HCT116 (cell line): ENCODE data around the gene ADGRE1. TPM values are rescaled to one million over a fixed set of nuclear protein-coding genes. Genes with fewer than 3 reads are reported as not detected.

Source experiments
- ATAC-seq: fragments of 200-7000 bp; cut with Tn5 transposase; 2 replicates; pipeline ENCODE4 v1.9.1; 2020; ENCODE audit warnings: mild to moderate bottlenecking, moderate library complexity
- BruUV-seq: library from RNA; stranded (reverse); fragments of 400-500 nt; replicated peaks from 2 replicates; lab custom pipeline; 2021; lab: Mats Ljungman, UMichigan
- CTCF ChIA-PET: fragments of 300-600 bp; sonication (Branson Sonifier 250); formaldehyde crosslinking; loops from one replicate; lab custom pipeline; 2021; ENCODE audit warnings: antibody characterized with exemption; lab: Charles Lee
- POLR2A ChIA-PET: fragments of 300-600, 350-600 bp; sonication (Branson Sonifier 250); formaldehyde crosslinking; loops from one replicate; lab custom pipeline; 2021; ENCODE audit warnings: antibody characterized with exemption; lab: Charles Lee
- RAD21 ChIA-PET, 2 experiments: fragments of 300-600 bp; sonication (Branson Sonifier 250); formaldehyde crosslinking; loops; one replicate each; lab custom pipeline; 2023; ENCODE audit warnings: low total read pairs in 2 of 2; ENCODE audit not compliant: uncharacterized antibody in 2 of 2, unreplicated experiment in 2 of 2, low non-redundant PET in 1 of 2; lab: Charles Lee
- DNase-seq: peaks from one replicate; pipeline ENCODE4 v3.0.0-alpha.2; 2010; ENCODE audit warnings: low read depth, low spot score
- H2AFZ ChIP-seq: fragments of 200-600 bp; shearing (Covaris generic), sonication (generic); 2 replicates; pipeline ENCODE4 v1.6.1; 2017; ENCODE audit warnings: low read depth, mixed run types, mixed read lengths, antibody characterized with exemption, low read length; ENCODE audit not compliant: poor library complexity, severe bottlenecking
- H3K27ac ChIP-seq: 2 replicates; pipeline ENCODE4 v1.5.1; 2012; ENCODE audit warnings: low read depth, low read length
- H3K27me3 ChIP-seq: fragments of 200-600 bp; sonication (generic); 2 replicates; pipeline ENCODE4 v1.6.1; 2016; ENCODE audit warnings: mixed run types, low read length, mixed read lengths; ENCODE audit not compliant: insufficient read depth
- H3K36me3 ChIP-seq, 2 experiments: fragments of 200-500 bp in 1 of 2; fragments of 200-600 bp in 1 of 2; sonication (Bioruptor generic) in 1 of 2; sonication (generic) in 1 of 2; 2 replicates each; pipeline versions ENCODE4 v1.5.1 to v1.6.1; 2014 to 2016; ENCODE audit warnings: low read length in 2 of 2, inconsistent platforms in 1 of 2, mixed read lengths in 1 of 2, mixed run types in 1 of 2; ENCODE audit not compliant: insufficient read depth in 2 of 2, control insufficient read depth in 1 of 2
- H3K4me1 ChIP-seq, 2 experiments: fragments of 200-600 bp in 1 of 2; sonication (generic) in 1 of 2; 2 replicates each; pipeline versions ENCODE4 v1.5.1 to v1.6.1; 2012 to 2017; ENCODE audit warnings: low read length in 2 of 2, inconsistent platforms in 1 of 2, mild to moderate bottlenecking in 1 of 2, mixed read lengths in 1 of 2, mixed run types in 1 of 2, moderate library complexity in 1 of 2; ENCODE audit not compliant: insufficient read depth in 2 of 2, control insufficient read depth in 1 of 2
- H3K4me2 ChIP-seq: fragments of 200-600 bp; sonication (generic); 2 replicates; pipeline ENCODE4 v1.6.1; 2017; ENCODE audit warnings: mixed run types, low read length, mixed read lengths
- H3K4me3 ChIP-seq, 2 experiments: fragments of 200-600 bp in 1 of 2; sonication (generic) in 1 of 2; replicated peaks in 1 of 2; 2 replicates each; pipeline ENCODE4 v1.5.1; 2011 to 2016; ENCODE audit warnings: low read length in 2 of 2, control low read depth in 1 of 2, low read depth in 1 of 2, mild to moderate bottlenecking in 1 of 2, mixed read lengths in 1 of 2, mixed run types in 1 of 2
- H3K79me2 ChIP-seq: fragments of 200-600 bp; sonication (generic); 2 replicates; pipeline ENCODE4 v1.6.1; 2017; ENCODE audit warnings: mild to moderate bottlenecking, mixed run types, low read length, moderate library complexity, mixed read lengths; ENCODE audit not compliant: insufficient read depth
- H3K9ac ChIP-seq: fragments of 200-600 bp; sonication (generic); 2 replicates; pipeline ENCODE4 v1.6.1; 2016; ENCODE audit warnings: low read length, mixed read lengths
- H3K9me2 ChIP-seq: fragments of 200-600 bp; sonication (generic), shearing (Covaris generic); 2 replicates; pipeline ENCODE4 v1.6.1; 2017; ENCODE audit warnings: mixed run types, mild to moderate bottlenecking, moderate library complexity; ENCODE audit not compliant: insufficient read depth
- H3K9me3 ChIP-seq, 2 experiments: fragments of 200-500 bp in 1 of 2; fragments of 200-600 bp in 1 of 2; sonication (Bioruptor generic) in 1 of 2; sonication (generic) in 1 of 2; 2 replicates each; pipeline ENCODE4 v1.6.1; 2014 to 2017; ENCODE audit warnings: low read length in 2 of 2, mixed read lengths in 2 of 2, inconsistent platforms in 1 of 2, low read depth in 1 of 2, mild to moderate bottlenecking in 1 of 2, mixed run types in 1 of 2, moderate library complexity in 1 of 2; ENCODE audit not compliant: control insufficient read depth in 1 of 2, insufficient read depth in 1 of 2
- H4K20me1 ChIP-seq: fragments of 200-600 bp; sonication (generic), shearing (Covaris generic); 2 replicates; pipeline ENCODE4 v1.6.1; 2017; ENCODE audit warnings: mixed run types, mild to moderate bottlenecking, moderate library complexity; ENCODE audit not compliant: insufficient read depth
- FOSL1 ChIP-seq: IDR thresholded peaks from 2 replicates; pipeline ENCODE4 v1.6.1; 2012; ENCODE audit warnings: low read depth
- JUND ChIP-seq: IDR thresholded peaks from 2 replicates; pipeline ENCODE4 v1.6.1; 2012
- POLR2A ChIP-seq: IDR thresholded peaks from 2 replicates; pipeline ENCODE4 v1.7.0; 2011; ENCODE audit warnings: borderline replicate concordance; ENCODE audit not compliant: insufficient read depth, insufficient read length; ENCODE audit errors: extremely low read depth
- REST ChIP-seq: IDR thresholded peaks from 2 replicates; pipeline ENCODE4 v1.6.1; 2012; ENCODE audit warnings: low read depth
- SP1 ChIP-seq: IDR thresholded peaks from 2 replicates; pipeline ENCODE4 v1.6.1; 2012; ENCODE audit warnings: low read depth
- ZFX ChIP-seq: fragments of 450-650 bp; IDR thresholded peaks from 2 replicates; pipeline ENCODE4 v1.6.1; 2017
- ZNF274 ChIP-seq: fragments of 200-500 bp; sonication (Bioruptor generic); IDR thresholded peaks from 2 replicates; pipeline ENCODE4 v1.6.1; 2014; ENCODE audit warnings: mild to moderate bottlenecking, low read depth, low read length, inconsistent platforms
- intact Hi-C: fragments of 100-400 bp; cut with micrococcal nuclease; formaldehyde crosslinking; loops from 2 replicates; pipeline ENCODE4 v1.10.0; 2022
- total RNA-seq: library from RNA; stranded (reverse); gene quantifications from one replicate; pipeline ENCODE4 v1.2.1, GENCODE V29; 2021; ENCODE audit not compliant: unreplicated experiment
- TF ChIP-seq, protein P1 (sequence below): IDR thresholded peaks from 2 replicates; pipeline ENCODE4 v1.6.1; 2012
- TF ChIP-seq, protein P2 (sequence below), 3 experiments: fragments of 200-600 bp in 1 of 3; sonication (generic) in 1 of 3; IDR thresholded peaks in 2 of 3; conservative IDR thresholded peaks in 1 of 3; 2 replicates each; pipeline ENCODE4 v1.5.1; 2012 to 2017; ENCODE audit warnings: low read depth in 2 of 3, low read length in 2 of 3, antibody characterized with exemption in 1 of 3, borderline replicate concordance in 1 of 3, control low read depth in 1 of 3, mild to moderate bottlenecking in 1 of 3, mixed read lengths in 1 of 3, mixed run types in 1 of 3, moderate library complexity in 1 of 3; ENCODE audit not compliant: insufficient read depth in 1 of 3

ADGRE1 gene
- total RNA-seq, 1 experiment from 2014 or later: not detected

GRCh38 chr19:6838062-6838655 lies 49.2 kb upstream of the ADGRE1 start:
- ChIA-PET CTCF (no interaction called here), POLR2A (no interaction called here), RAD21 (no interaction called here)
- H3K4me2 ChIP-seq: no peak overlapping the region
- H3K36me3 ChIP-seq: peaks cover 3 to 7% of the 10 kb centered on the region in 2 experiments; a peak in 3 of 4 replicates
- no peak overlapping the region for H2AFZ ChIP-seq
- no TSS peak for BruUV-seq
- no peaks in the 10 kb centered on the region for H3K79me2 ChIP-seq
- H4K20me1 ChIP-seq: no peaks in the 10 kb centered on the region
- no peaks in the 10 kb centered on the region for H3K27me3 ChIP-seq
- H3K4me1 ChIP-seq: no peaks in the 10 kb centered on the region
- H3K27ac ChIP-seq: no peak overlapping the region
- H3K4me3 ChIP-seq: no peak overlapping the region
- intact Hi-C loops: no loop called here
- no peaks in the 10 kb centered on the region for H3K9me2 ChIP-seq
- H3K9me3 ChIP-seq: no peaks in the 10 kb centered on the region
- TF ChIP-seq POLR2A (no peak), SP1 (no peak), REST (no peak), ZFX (no peak), JUND (no peak), ZNF274 (no peak), FOSL1 (no peak)
- TF ChIP-seq, protein P1, sequence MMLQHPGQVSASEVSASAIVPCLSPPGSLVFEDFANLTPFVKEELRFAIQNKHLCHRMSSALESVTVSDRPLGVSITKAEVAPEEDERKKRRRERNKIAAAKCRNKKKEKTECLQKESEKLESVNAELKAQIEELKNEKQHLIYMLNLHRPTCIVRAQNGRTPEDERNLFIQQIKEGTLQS: no peak
- TF ChIP-seq, protein P2, sequence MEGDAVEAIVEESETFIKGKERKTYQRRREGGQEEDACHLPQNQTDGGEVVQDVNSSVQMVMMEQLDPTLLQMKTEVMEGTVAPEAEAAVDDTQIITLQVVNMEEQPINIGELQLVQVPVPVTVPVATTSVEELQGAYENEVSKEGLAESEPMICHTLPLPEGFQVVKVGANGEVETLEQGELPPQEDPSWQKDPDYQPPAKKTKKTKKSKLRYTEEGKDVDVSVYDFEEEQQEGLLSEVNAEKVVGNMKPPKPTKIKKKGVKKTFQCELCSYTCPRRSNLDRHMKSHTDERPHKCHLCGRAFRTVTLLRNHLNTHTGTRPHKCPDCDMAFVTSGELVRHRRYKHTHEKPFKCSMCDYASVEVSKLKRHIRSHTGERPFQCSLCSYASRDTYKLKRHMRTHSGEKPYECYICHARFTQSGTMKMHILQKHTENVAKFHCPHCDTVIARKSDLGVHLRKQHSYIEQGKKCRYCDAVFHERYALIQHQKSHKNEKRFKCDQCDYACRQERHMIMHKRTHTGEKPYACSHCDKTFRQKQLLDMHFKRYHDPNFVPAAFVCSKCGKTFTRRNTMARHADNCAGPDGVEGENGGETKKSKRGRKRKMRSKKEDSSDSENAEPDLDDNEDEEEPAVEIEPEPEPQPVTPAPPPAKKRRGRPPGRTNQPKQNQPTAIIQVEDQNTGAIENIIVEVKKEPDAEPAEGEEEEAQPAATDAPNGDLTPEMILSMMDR (IDR thresholded peaks at IDR 0.05 in 2 of 3, conservative IDR thresholded peaks at IDR 0.05 in 1 of 3; ENCODE audit: borderline replicate concordance in 1 of 3, insufficient read depth in 1 of 3, low read depth in 2 of 3, low read length in 2 of 3): no peak
- ATAC-seq: no peak
- no peak overlapping the region for H3K9ac ChIP-seq
- no peak for DNase-seq
